ENCODE data around the gene INTS6L.

DNA sequence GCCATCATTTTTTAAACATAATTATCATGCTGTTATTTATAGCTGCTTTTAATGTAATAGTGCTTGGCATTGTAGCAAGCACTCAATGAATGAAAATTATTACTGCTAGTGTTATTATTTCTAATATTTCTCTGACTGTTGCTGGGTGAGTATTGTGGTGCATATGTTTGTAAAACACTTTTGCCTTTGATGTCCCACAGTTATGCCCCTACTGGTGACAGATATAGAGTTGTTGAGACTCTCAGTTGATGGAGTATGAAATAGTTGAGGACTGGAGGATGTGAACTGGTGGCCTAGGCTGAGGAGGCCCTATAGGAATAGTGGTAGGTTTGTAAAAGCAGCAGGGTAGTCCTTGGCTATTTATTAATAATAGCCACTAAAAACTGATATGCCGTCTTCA lies 9.6 kb downstream of the INTS6L start:
- TF ChIP-seq POLR2A (IDR thresholded peaks at IDR 0.05) (no peak), CTCF (IDR thresholded peaks at IDR 0.05) (no peak)

Data from uterus (tissue), 2 donors.